ENCODE results near the gene BLMH. TPM values are rescaled to one million over a fixed set of nuclear protein-coding genes. Genes with fewer than 3 reads are reported as not detected.

The BLMH gene
- total RNA-seq, 1 donor from 2014 or later = 98.8 TPM

DNA sequence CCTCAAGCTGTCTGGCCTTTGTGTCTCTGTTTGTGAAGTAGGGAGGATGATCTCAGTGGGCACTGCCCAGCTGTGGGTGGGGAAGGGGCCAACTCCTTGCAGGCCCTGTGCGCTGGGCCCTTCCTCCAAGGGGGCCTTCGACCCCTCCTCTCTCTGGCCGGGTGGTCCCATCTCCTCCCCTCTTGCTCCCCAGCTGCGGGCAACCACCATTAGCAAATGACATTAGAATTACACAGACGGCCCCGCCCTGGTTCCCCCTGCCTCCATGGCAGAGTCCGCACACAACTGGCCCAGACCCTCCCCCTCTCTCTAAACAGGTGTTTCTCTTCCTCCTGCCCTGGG is 53.8 kb downstream of the BLMH start:
- TF ChIP-seq, protein P1, sequence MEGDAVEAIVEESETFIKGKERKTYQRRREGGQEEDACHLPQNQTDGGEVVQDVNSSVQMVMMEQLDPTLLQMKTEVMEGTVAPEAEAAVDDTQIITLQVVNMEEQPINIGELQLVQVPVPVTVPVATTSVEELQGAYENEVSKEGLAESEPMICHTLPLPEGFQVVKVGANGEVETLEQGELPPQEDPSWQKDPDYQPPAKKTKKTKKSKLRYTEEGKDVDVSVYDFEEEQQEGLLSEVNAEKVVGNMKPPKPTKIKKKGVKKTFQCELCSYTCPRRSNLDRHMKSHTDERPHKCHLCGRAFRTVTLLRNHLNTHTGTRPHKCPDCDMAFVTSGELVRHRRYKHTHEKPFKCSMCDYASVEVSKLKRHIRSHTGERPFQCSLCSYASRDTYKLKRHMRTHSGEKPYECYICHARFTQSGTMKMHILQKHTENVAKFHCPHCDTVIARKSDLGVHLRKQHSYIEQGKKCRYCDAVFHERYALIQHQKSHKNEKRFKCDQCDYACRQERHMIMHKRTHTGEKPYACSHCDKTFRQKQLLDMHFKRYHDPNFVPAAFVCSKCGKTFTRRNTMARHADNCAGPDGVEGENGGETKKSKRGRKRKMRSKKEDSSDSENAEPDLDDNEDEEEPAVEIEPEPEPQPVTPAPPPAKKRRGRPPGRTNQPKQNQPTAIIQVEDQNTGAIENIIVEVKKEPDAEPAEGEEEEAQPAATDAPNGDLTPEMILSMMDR (IDR thresholded peaks at IDR 0.05) = no peak
- TF ChIP-seq EZH2phosphoT487 (IDR thresholded peaks at IDR 0.05) (no peak), EZH2 (IDR thresholded peaks at IDR 0.05) (no peak)
- Histone ChIP-seq H4K20me1 (ENCODE audit: low read depth) (peaks cover 18% of the 10 kb centered on the region), H3F3A (ENCODE audit: low read depth) (peaks cover 17% of the 10 kb centered on the region), H3K27ac (no peak overlapping the region), H3K4me1 (peaks cover 29% of the 10 kb centered on the region), H3K4me2 (peak overlapping the region; percentile 50), H3K36me3 (no peaks in the 10 kb centered on the region), H2AFZ (replicated peaks) (peak overlapping the region; percentile 66), H3K27me3 (peaks cover 73% of the 10 kb centered on the region), H3K9ac (no peak overlapping the region), H3K9me3 (ENCODE audit: low read depth) (no peaks in the 10 kb centered on the region), H3K79me2 (ENCODE audit: low read depth) (no peaks in the 10 kb centered on the region), H3K4me3 (peak overlapping the region; percentile 19)
- Mint-ChIP-seq H3K27me3 (ENCODE audit: insufficient read depth, low read depth) (peaks cover 64% of the 10 kb centered on the region), H3K36me3 (peaks cover 5% of the 10 kb centered on the region), H3K4me1 (peaks cover 33% of the 10 kb centered on the region), H3K27ac (no peak overlapping the region), H3K4me3 (no peak overlapping the region), H3K9me3 (peaks cover 16% of the 10 kb centered on the region)
- DNase-seq (ENCODE audit: low spot score) = no peak

GRCh38 chr17:30237296-30238002 is 54.3 kb downstream of the BLMH start:
- peak overlapping the region; percentile 17 for H3K4me3 Mint-ChIP-seq
- H3K27ac ChIP-seq = no peak overlapping the region
- H3K9me3 ChIP-seq (ENCODE audit: low read depth) = no peaks in the 10 kb centered on the region
- peak; percentile 40 for DNase-seq (ENCODE audit: low spot score)
- no peak overlapping the region for H3K9ac ChIP-seq
- H3K36me3 ChIP-seq = no peaks in the 10 kb centered on the region
- H2AFZ ChIP-seq (replicated peaks) = peak overlapping the region; percentile 63
- H3K27ac Mint-ChIP-seq = no peak overlapping the region
- H3K9me3 Mint-ChIP-seq = peaks cover 16% of the 10 kb centered on the region
- peak overlapping the region; percentile 50 for H3K4me2 ChIP-seq
- H3K36me3 Mint-ChIP-seq = peaks cover 5% of the 10 kb centered on the region
- peaks cover 79% of the 10 kb centered on the region for H3K27me3 ChIP-seq
- H3K4me1 Mint-ChIP-seq = peaks cover 33% of the 10 kb centered on the region
- peaks cover 18% of the 10 kb centered on the region for H4K20me1 ChIP-seq (ENCODE audit: low read depth)
- TF ChIP-seq, protein P1 (IDR thresholded peaks at IDR 0.05) = no peak
- no peak for TF ChIP-seq EZH2phosphoT487 (IDR thresholded peaks at IDR 0.05)
- no peak for TF ChIP-seq EZH2 (IDR thresholded peaks at IDR 0.05)
- H3K4me1 ChIP-seq = peaks cover 29% of the 10 kb centered on the region
- H3F3A ChIP-seq (ENCODE audit: low read depth) = peaks cover 21% of the 10 kb centered on the region
- H3K4me3 ChIP-seq = no peak overlapping the region
- H3K79me2 ChIP-seq (ENCODE audit: low read depth) = no peaks in the 10 kb centered on the region
- H3K27me3 Mint-ChIP-seq (ENCODE audit: insufficient read depth, low read depth) = peaks cover 68% of the 10 kb centered on the region

GRCh38 chr17:30236766-30237165 is 55.0 kb downstream of the BLMH start:
- peaks cover 5% of the 10 kb centered on the region for H3K36me3 Mint-ChIP-seq
- H3K4me1 Mint-ChIP-seq = peaks cover 33% of the 10 kb centered on the region
- Histone ChIP-seq H3F3A (ENCODE audit: low read depth) (peaks cover 22% of the 10 kb centered on the region), H3K36me3 (no peaks in the 10 kb centered on the region), H3K9ac (no peak overlapping the region), H4K20me1 (ENCODE audit: low read depth) (peaks cover 18% of the 10 kb centered on the region), H3K27ac (no peak overlapping the region), H3K4me1 (peaks cover 29% of the 10 kb centered on the region), H3K27me3 (peaks cover 85% of the 10 kb centered on the region), H3K9me3 (ENCODE audit: low read depth) (no peaks in the 10 kb centered on the region), H3K79me2 (ENCODE audit: low read depth) (no peaks in the 10 kb centered on the region), H2AFZ (replicated peaks) (no peak overlapping the region), H3K4me3 (no peak overlapping the region), H3K4me2 (peak overlapping the region; percentile 28)
- DNase-seq (ENCODE audit: low spot score) = peak; percentile 83
- H3K27ac Mint-ChIP-seq = no peak overlapping the region
- H3K4me3 Mint-ChIP-seq = peak overlapping the region; percentile 86
- H3K27me3 Mint-ChIP-seq (ENCODE audit: insufficient read depth, low read depth) = peaks cover 70% of the 10 kb centered on the region
- TF ChIP-seq EZH2 (IDR thresholded peaks at IDR 0.05) = no peak
- TF ChIP-seq, protein P1 (IDR thresholded peaks at IDR 0.05) = peak; percentile 47
- TF ChIP-seq EZH2phosphoT487 (IDR thresholded peaks at IDR 0.05) = no peak
- H3K9me3 Mint-ChIP-seq = peaks cover 16% of the 10 kb centered on the region
